ENCODE results near the gene NDUFA13. TPM values are rescaled to one million over a fixed set of nuclear protein-coding genes. Genes with fewer than 3 reads are reported as not detected.

Gene NDUFA13
- total and polyA plus RNA-seq, 4 experiments from 2014 or later: 191 to 316 (median 232) TPM

GRCh38 chr19:19538061-19538784, 22.2 kb downstream of the NDUFA13 start, which contains the start of gene CILP2:
TSS of gene CILP2 (plus strand) at chr19:19538265. CDS start at chr19:19538350, 85 bp downstream.
- peaks cover 27% of the 10 kb centered on the region for H3K4me1 ChIP-seq (ENCODE audit: insufficient read depth, low read length)

GRCh38 chr19:19538785-19539166, 22.8 kb downstream of the NDUFA13 start:
- intact Hi-C loops (cut with micrococcal nuclease): no loop called here
- ChIA-PET CTCF (ENCODE audit: partially characterized antibody) (interaction anchor here (0.7 to 1.1 kb wide), 2 partner anchors 13 to 322 kb away, joined by 3 to 7 read pairs; no protein-coding TSS in a partner anchor), POLR2A (ENCODE audit: partially characterized antibody) (interaction anchor here (0.6 to 2.7 kb wide), 8 partner anchors 10 to 283 kb away, joined by 3 to 15 read pairs (median 4); partner anchors contain the start of genes ATP13A1, ZNF101, ZNF14 and ZNF506)
- Histone ChIP-seq H3K36me3 (ENCODE audit: insufficient read depth, low read length) (no peaks in the 10 kb centered on the region), H3K27me3 (ENCODE audit: insufficient read depth, low read length) (no peaks in the 10 kb centered on the region), H3K4me1 (ENCODE audit: insufficient read depth, low read length) (peaks cover 27% of the 10 kb centered on the region), H3K9me3 (ENCODE audit: control insufficient read depth in 1 of 2, low read length in 2 of 2) (no peaks in the 10 kb centered on the region), H3K4me3 (ENCODE audit: low read length in 2 of 2) (no peak overlapping the region), H3K27ac (ENCODE audit: low read depth, low read length) (no peak overlapping the region)
- Mint-ChIP-seq H3K4me3 (peak overlapping the region in 7 of 8 donors; percentile 17 to 71 (median 49)), H3K4me1 (peaks cover 17 to 43% (median 29%) of the 10 kb centered on the region in 4 donors), H3K27ac (peak overlapping the region; percentile 5 to 66 (median 57)), H3K36me3 (no peaks in the 10 kb centered on the region), H3K27me3 (peaks cover 0 to 1% of the 10 kb centered on the region in 2 donors), H3K9me3 (no peaks in the 10 kb centered on the region)
- peak in 1 of 5 donors; percentile 46 for DNase-seq

More at GRCh38 chr19:19538061-19538784, 22.2 kb downstream of the NDUFA13 start, which contains the start of gene CILP2:
- Mint-ChIP-seq H3K4me3 (peak within 1 kb of the TSS; percentile 59 to 91 (median 81)), H3K4me1 (peaks cover 17 to 44% (median 29%) of the 10 kb centered on the region in 4 donors), H3K36me3 (no peaks in the 10 kb centered on the region), H3K27me3 (peaks cover 0 to 1% of the 10 kb centered on the region in 2 donors), H3K27ac (peak within 1 kb of the TSS; percentile 5 to 82 (median 66)), H3K9me3 (no peaks in the 10 kb centered on the region)
- peak in 4 of 5 donors; percentile 18 to 51 (median 26) for DNase-seq
- H3K36me3 ChIP-seq (ENCODE audit: insufficient read depth, low read length): no peaks in the 10 kb centered on the region
- peak within 1 kb of the TSS; percentile 21 for H3K27ac ChIP-seq (ENCODE audit: low read depth, low read length)
- CTCF ChIA-PET (ENCODE audit: partially characterized antibody): interaction anchor here (1.1 kb wide), 1 partner anchor 14 kb away, joined by 7 read pairs; no protein-coding TSS in a partner anchor
- no peaks in the 10 kb centered on the region for H3K27me3 ChIP-seq (ENCODE audit: insufficient read depth, low read length)
- no peaks in the 10 kb centered on the region for H3K9me3 ChIP-seq (ENCODE audit: control insufficient read depth in 1 of 2, low read length in 2 of 2)
- intact Hi-C loops (cut with micrococcal nuclease): no loop called here
- H3K4me3 ChIP-seq (ENCODE audit: low read length in 2 of 2): no peak within 1 kb of the TSS
- POLR2A ChIA-PET (ENCODE audit: partially characterized antibody): interaction anchor here (0.9 to 2.7 kb wide), 5 partner anchors 9 to 131 kb away, joined by 4 to 15 read pairs (median 7); partner anchors contain the start of genes ATP13A1 and ZNF101

GRCh38 chr19:19539698-19540063, 23.7 kb downstream of the NDUFA13 start:
- H3K4me3 Mint-ChIP-seq: peak overlapping the region in 5 of 8 donors; percentile 15 to 59 (median 57)
- POLR2A ChIA-PET (ENCODE audit: partially characterized antibody): interaction anchor here (0.7 to 2.7 kb wide), 8 partner anchors 10 to 415 kb away, joined by 3 to 15 read pairs (median 4); partner anchors contain the start of genes ATP13A1, ZNF101 and ZNF506
- no peaks in the 10 kb centered on the region for H3K36me3 ChIP-seq (ENCODE audit: insufficient read depth, low read length)
- H3K27me3 Mint-ChIP-seq: peaks cover 0 to 1% of the 10 kb centered on the region in 2 donors
- peaks cover 17 to 36% (median 27%) of the 10 kb centered on the region in 4 donors for H3K4me1 Mint-ChIP-seq
- no peaks in the 10 kb centered on the region for H3K36me3 Mint-ChIP-seq
- H3K27me3 ChIP-seq (ENCODE audit: insufficient read depth, low read length): no peaks in the 10 kb centered on the region
- H3K4me3 ChIP-seq (ENCODE audit: low read length in 2 of 2): no peak overlapping the region
- intact Hi-C loops (cut with micrococcal nuclease): no loop called here
- H3K9me3 ChIP-seq (ENCODE audit: control insufficient read depth in 1 of 2, low read length in 2 of 2): no peaks in the 10 kb centered on the region
- H3K27ac ChIP-seq (ENCODE audit: low read depth, low read length): no peak overlapping the region
- peaks cover 27% of the 10 kb centered on the region for H3K4me1 ChIP-seq (ENCODE audit: insufficient read depth, low read length)
- H3K27ac Mint-ChIP-seq: peak overlapping the region in 3 of 7 donors; percentile 10 to 57 (median 35)
- DNase-seq: peak in 1 of 5 donors; percentile 46
- no peaks in the 10 kb centered on the region for H3K9me3 Mint-ChIP-seq
- CTCF ChIA-PET (ENCODE audit: partially characterized antibody): interaction anchor here (1.1 kb wide), 1 partner anchor 14 kb away, joined by 5 read pairs; no protein-coding TSS in a partner anchor

- ChIA-PET CTCF (ENCODE audit: partially characterized antibody) (interaction anchor here (1.1 kb wide), 1 partner anchor 14 kb away, joined by 5 read pairs; no protein-coding TSS in a partner anchor), POLR2A (ENCODE audit: partially characterized antibody) (interaction anchor here (0.7 to 2.7 kb wide), 6 partner anchors 24 to 414 kb away, joined by 3 to 15 read pairs (median 4); partner anchors contain the start of genes ATP13A1, NDUFA13, TSSK6 and ZNF506)
Measured at GRCh38 chr19:19540064-19540714, 24.2 kb downstream of the NDUFA13 start.

GRCh38 chr19:19540715-19541515, 24.9 kb downstream of the NDUFA13 start:
- peak overlapping the region in 1 of 2 donors; percentile 46 for H3K4me3 ChIP-seq (ENCODE audit: low read length in 2 of 2)
- no peaks in the 10 kb centered on the region for H3K36me3 ChIP-seq (ENCODE audit: insufficient read depth, low read length)
- peaks cover 27% of the 10 kb centered on the region for H3K4me1 ChIP-seq (ENCODE audit: insufficient read depth, low read length)
- H3K27ac Mint-ChIP-seq: peak overlapping the region in 6 of 7 donors; percentile 36 to 89 (median 75)
- no peaks in the 10 kb centered on the region for H3K9me3 Mint-ChIP-seq
- ChIA-PET CTCF (ENCODE audit: partially characterized antibody) (interaction anchor here (0.6 to 1.1 kb wide), 2 partner anchors 9 to 13 kb away, joined by 3 to 5 read pairs; no protein-coding TSS in a partner anchor), POLR2A (ENCODE audit: partially characterized antibody) (interaction anchor here (0.7 to 2.7 kb wide), 4 partner anchors 25 to 121 kb away, joined by 3 to 15 read pairs (median 6); partner anchors contain the start of genes ATP13A1, NDUFA13 and TSSK6)
- H3K27ac ChIP-seq (ENCODE audit: low read depth, low read length): no peak overlapping the region
- H3K27me3 ChIP-seq (ENCODE audit: insufficient read depth, low read length): no peaks in the 10 kb centered on the region
- H3K27me3 Mint-ChIP-seq: peaks cover 0 to 1% of the 10 kb centered on the region in 2 donors
- H3K4me3 Mint-ChIP-seq: peak overlapping the region; percentile 67 to 82 (median 76)
- no peaks in the 10 kb centered on the region for H3K9me3 ChIP-seq (ENCODE audit: control insufficient read depth in 1 of 2, low read length in 2 of 2)
- intact Hi-C loops (cut with micrococcal nuclease): no loop called here
- DNase-seq: peak; percentile 67 to 86 (median 70)
- peaks cover 17 to 36% (median 27%) of the 10 kb centered on the region in 4 donors for H3K4me1 Mint-ChIP-seq
- no peaks in the 10 kb centered on the region for H3K36me3 Mint-ChIP-seq

More at GRCh38 chr19:19540064-19540714, 24.2 kb downstream of the NDUFA13 start:
- Histone ChIP-seq H3K4me1 (ENCODE audit: insufficient read depth, low read length) (peaks cover 27% of the 10 kb centered on the region), H3K27ac (ENCODE audit: low read depth, low read length) (no peak overlapping the region), H3K4me3 (ENCODE audit: low read length in 2 of 2) (peak overlapping the region in 1 of 2 donors; percentile 46), H3K36me3 (ENCODE audit: insufficient read depth, low read length) (no peaks in the 10 kb centered on the region), H3K9me3 (ENCODE audit: control insufficient read depth in 1 of 2, low read length in 2 of 2) (no peaks in the 10 kb centered on the region), H3K27me3 (ENCODE audit: insufficient read depth, low read length) (no peaks in the 10 kb centered on the region)
- Mint-ChIP-seq H3K4me1 (peaks cover 17 to 36% (median 27%) of the 10 kb centered on the region in 4 donors), H3K4me3 (peak overlapping the region; percentile 65 to 82 (median 76)), H3K9me3 (no peaks in the 10 kb centered on the region), H3K27me3 (peaks cover 0 to 1% of the 10 kb centered on the region in 2 donors), H3K36me3 (no peaks in the 10 kb centered on the region), H3K27ac (peak overlapping the region in 5 of 7 donors; percentile 41 to 87 (median 73))
- intact Hi-C loops (cut with micrococcal nuclease): no loop called here
- peak; percentile 43 to 71 (median 51) for DNase-seq

GRCh38 chr19:19541616-19542015, 25.6 kb downstream of the NDUFA13 start:
- CTCF ChIA-PET (ENCODE audit: partially characterized antibody): interaction anchor here (0.6 kb wide), 1 partner anchor 10 kb away, joined by 3 read pairs; no protein-coding TSS in a partner anchor
- no peaks in the 10 kb centered on the region for H3K36me3 ChIP-seq (ENCODE audit: insufficient read depth, low read length)
- peak overlapping the region; percentile 6 to 77 (median 66) for H3K4me3 Mint-ChIP-seq
- DNase-seq: peak in 1 of 5 donors; percentile 33
- peaks cover 17 to 36% (median 26%) of the 10 kb centered on the region in 4 donors for H3K4me1 Mint-ChIP-seq
- intact Hi-C loops (cut with micrococcal nuclease): no loop called here
- H3K9me3 Mint-ChIP-seq: no peaks in the 10 kb centered on the region
- H3K4me1 ChIP-seq (ENCODE audit: insufficient read depth, low read length): peaks cover 27% of the 10 kb centered on the region
- H3K27me3 Mint-ChIP-seq: peaks cover 0 to 1% of the 10 kb centered on the region in 2 donors
- H3K36me3 Mint-ChIP-seq: no peaks in the 10 kb centered on the region
- POLR2A ChIA-PET (ENCODE audit: partially characterized antibody): interaction anchor here (0.7 to 1.5 kb wide), 2 partner anchors 26 to 56 kb away, joined by 4 to 7 read pairs; partner anchors contain the start of genes NDUFA13 and TSSK6
- peak overlapping the region in 1 of 7 donors; percentile 77 for H3K27ac Mint-ChIP-seq
- no peak overlapping the region for H3K27ac ChIP-seq (ENCODE audit: low read depth, low read length)
- no peaks in the 10 kb centered on the region for H3K27me3 ChIP-seq (ENCODE audit: insufficient read depth, low read length)
- H3K9me3 ChIP-seq (ENCODE audit: control insufficient read depth in 1 of 2, low read length in 2 of 2): no peaks in the 10 kb centered on the region
- peak overlapping the region in 1 of 2 donors; percentile 46 for H3K4me3 ChIP-seq (ENCODE audit: low read length in 2 of 2)
